Stimulated activated memory B cell treated with anti-CD40 and anti-IgM and Interleukin-4, amounts not matched to agents 10 μg/mL and 1 μg/mL and 100 μg/mL, for 72 hours (primary cell): ENCODE data around the gene ANTXR2.

ENCODE experiments used
- ATAC-seq: fragments of 150-1000 bp; cut with Tn5 transposase; 2 replicates; pipeline ENCODE4 v1.10.0; 2021
- H3K27ac Mint-ChIP-seq: one replicate; pipeline ENCODE4 v1.8.0; 2022; ENCODE audit warnings: mild to moderate bottlenecking, mixed read lengths
- H3K27me3 Mint-ChIP-seq: one replicate; pipeline ENCODE4 v1.8.0; 2022; ENCODE audit warnings: mixed read lengths
- H3K36me3 Mint-ChIP-seq: one replicate; pipeline ENCODE4 v1.8.0; 2022; ENCODE audit warnings: mixed read lengths
- H3K4me1 Mint-ChIP-seq: one replicate; pipeline ENCODE4 v1.8.0; 2022; ENCODE audit warnings: mixed read lengths
- H3K4me3 Mint-ChIP-seq: one replicate; pipeline ENCODE4 v1.8.0; 2022; ENCODE audit warnings: mild to moderate bottlenecking, moderate library complexity, mixed read lengths
- H3K9me3 Mint-ChIP-seq: one replicate; pipeline ENCODE4 v1.8.0; 2022; ENCODE audit warnings: mixed read lengths

ANTXR2 gene

DNA sequence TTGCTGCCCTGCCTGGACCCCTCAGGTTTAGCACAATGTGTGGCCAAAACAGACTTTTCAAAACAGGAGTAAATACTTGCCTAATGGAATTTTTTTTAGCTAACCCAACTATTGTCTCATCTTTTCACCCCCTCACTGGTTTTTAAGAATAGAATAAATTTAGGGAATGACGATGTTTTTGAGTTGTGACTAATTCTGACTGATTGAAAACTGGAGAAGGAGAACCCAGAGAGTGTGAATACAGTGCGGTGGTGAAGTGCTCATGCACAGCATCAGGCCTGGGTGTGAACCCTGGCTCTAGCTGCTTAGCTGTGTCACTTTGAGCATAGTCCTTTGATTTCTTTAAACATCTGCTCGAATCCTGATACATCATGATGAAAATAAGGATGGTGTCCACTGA lies 10.5 kb downstream of the ANTXR2 start:
- Mint-ChIP-seq H3K36me3 (peaks cover 34% of the 10 kb centered on the region), H3K4me3 (no peak overlapping the region), H3K27me3 (no peaks in the 10 kb centered on the region), H3K9me3 (no peaks in the 10 kb centered on the region), H3K4me1 (peaks cover 53% of the 10 kb centered on the region), H3K27ac (peak overlapping the region; percentile 32)
- no peak for ATAC-seq

DNA sequence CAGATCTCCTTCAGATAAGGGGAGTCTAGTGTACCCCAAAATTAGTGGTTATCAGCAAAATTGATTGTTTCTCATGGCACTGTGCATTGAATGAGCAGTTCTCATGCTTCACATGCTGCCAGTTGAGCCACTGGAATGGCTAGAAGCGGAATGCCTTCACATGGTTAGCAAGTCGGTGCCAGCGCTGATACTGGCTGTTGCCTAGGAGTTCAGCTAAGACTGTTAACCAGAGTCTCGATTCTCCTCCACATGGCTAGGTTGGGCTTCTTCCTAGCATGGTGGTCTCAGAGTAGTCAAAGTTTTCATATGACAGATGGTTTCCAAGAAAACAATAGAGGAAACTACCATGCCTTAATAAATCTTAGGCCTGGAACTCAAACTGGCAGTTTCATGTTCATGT lies 12.2 kb downstream of the ANTXR2 start:
- no peak overlapping the region for H3K27ac Mint-ChIP-seq
- peaks cover 28% of the 10 kb centered on the region for H3K36me3 Mint-ChIP-seq

DNA sequence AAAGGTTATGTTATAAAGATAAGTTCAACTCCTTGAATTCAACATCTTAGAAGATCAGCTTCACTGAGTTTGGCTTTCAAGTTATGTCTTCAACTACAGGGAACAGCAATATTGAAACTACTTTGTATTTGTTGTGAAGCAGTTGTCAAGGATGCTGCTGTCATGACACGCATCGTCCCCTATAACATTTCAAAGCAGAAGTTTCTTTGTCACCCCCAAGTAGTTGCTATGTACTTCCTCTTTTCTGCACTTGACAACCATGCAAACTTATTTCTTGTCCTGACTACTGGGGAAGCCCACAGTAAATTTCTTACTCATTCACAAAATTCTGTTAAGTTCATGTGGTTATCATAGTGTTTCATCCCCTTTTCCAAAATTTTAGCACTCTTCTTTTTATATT lies 14.3 kb downstream of the ANTXR2 start:
- peak; percentile 99 for ATAC-seq
- Mint-ChIP-seq H3K9me3 (no peaks in the 10 kb centered on the region), H3K27ac (peak overlapping the region; percentile 95), H3K4me1 (peaks cover 35% of the 10 kb centered on the region), H3K36me3 (peaks cover 31% of the 10 kb centered on the region), H3K4me3 (peak overlapping the region; percentile 59), H3K27me3 (no peaks in the 10 kb centered on the region)

More for the DNA sequence above, 12.2 kb downstream of the ANTXR2 start:
- ATAC-seq, result no peak
- no peak overlapping the region for H3K4me3 Mint-ChIP-seq
- H3K4me1 Mint-ChIP-seq, result peaks cover 44% of the 10 kb centered on the region
- H3K9me3 Mint-ChIP-seq, result no peaks in the 10 kb centered on the region
- no peaks in the 10 kb centered on the region for H3K27me3 Mint-ChIP-seq

DNA sequence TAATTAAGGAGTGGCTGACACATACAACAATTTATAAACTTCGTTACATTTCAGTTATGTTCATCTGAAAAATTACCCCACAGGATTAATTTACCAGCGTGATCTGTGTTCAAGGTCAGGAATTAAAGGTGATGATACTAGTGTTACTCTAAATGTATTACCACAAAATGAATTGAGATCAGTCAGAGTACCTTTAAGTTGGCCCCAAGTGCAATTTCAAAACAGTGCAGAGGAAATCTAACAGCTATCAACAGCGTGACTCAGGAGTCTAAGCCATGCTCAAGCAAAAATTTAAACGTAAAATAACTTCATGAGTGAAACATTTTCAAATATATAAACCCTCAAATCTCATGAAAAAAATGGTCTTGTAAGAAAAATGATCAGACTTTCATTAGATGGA lies 18.7 kb downstream of the ANTXR2 start:
- no peaks in the 10 kb centered on the region for H3K27me3 Mint-ChIP-seq
- no peaks in the 10 kb centered on the region for H3K9me3 Mint-ChIP-seq
- H3K36me3 Mint-ChIP-seq, result peaks cover 59% of the 10 kb centered on the region
- H3K4me1 Mint-ChIP-seq, result peaks cover 24% of the 10 kb centered on the region
- no peak for ATAC-seq
- H3K4me3 Mint-ChIP-seq, result no peak overlapping the region
- H3K27ac Mint-ChIP-seq, result no peak overlapping the region

DNA sequence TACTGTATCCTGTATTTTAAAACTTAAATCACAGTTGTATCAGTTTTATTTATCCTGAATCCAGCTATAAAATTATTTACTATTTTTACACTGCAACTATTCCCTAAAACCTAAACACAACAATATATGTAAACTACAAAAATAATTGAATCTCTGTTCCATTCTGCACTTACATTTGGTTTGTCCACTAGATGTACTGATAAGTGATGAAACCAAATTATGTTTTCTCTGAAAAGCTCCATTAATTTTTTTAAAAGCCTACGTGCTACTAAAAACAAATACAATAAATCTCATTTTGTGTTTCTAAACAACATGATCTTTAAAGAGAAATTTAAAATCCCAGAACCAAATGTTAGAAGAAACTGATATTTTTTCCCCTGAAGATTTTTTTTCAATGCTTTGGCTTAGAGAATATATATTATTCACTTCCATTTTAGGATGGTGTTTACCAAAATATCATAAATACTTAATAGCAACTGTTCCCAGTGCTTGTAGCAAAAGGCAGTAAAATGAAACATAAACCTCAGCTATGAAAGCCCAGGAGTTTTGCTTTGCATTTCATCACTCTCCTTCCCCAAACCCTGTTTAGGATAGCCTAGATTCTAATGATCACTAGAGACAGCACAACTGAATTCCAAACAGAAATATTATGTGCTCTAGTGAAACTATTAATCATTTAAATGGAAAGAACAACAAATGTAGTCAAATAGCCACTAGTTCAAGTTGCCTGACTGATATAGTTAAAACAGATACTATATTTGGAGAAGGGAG lies 19.7 kb downstream of the ANTXR2 start:
- H3K9me3 Mint-ChIP-seq, result no peaks in the 10 kb centered on the region

DNA sequence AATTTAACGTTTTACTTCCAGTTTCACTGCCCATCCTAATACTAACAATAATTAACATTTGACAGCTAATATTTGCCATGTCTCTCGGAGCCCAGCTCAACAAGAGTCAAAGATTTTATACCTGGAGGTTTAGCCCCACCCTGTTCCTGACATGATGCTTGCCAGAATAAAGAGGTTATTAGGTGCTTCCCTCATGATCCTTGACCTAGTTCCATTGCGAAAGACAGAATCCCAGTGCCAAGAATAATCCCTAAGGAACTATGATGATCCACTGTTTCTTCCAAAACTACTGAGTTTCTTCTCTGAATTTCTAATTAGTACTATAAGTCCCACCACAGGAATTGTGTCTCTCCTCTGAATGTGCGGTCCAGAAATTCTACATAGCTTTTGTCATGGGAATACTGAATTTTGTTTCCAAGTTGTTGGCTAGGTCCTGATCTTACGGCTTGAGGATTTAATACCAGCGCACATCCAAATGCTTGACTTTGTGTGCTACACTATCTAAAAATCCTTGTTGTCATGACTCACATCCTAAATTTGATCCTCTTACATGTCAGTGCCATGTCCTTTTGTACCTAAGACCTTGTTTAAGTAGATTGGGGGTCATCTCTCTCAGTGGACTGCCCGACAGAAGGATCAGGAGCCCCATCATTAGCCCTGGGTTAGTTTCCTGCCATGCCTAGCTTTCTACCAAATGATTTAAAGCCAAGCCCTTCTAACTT lies 23.1 kb downstream of the ANTXR2 start:
- no peaks in the 10 kb centered on the region for H3K27me3 Mint-ChIP-seq
- H3K36me3 Mint-ChIP-seq, result peaks cover 63% of the 10 kb centered on the region
- H3K4me3 Mint-ChIP-seq, result no peak overlapping the region
- H3K4me1 Mint-ChIP-seq, result peaks cover 29% of the 10 kb centered on the region
- no peaks in the 10 kb centered on the region for H3K9me3 Mint-ChIP-seq
- ATAC-seq, result no peak
- no peak overlapping the region for H3K27ac Mint-ChIP-seq

More for the DNA sequence above, 19.7 kb downstream of the ANTXR2 start:
- H3K4me3 Mint-ChIP-seq, result no peak overlapping the region
- H3K27ac Mint-ChIP-seq, result no peak overlapping the region
- H3K27me3 Mint-ChIP-seq, result no peaks in the 10 kb centered on the region
- H3K36me3 Mint-ChIP-seq, result peaks cover 65% of the 10 kb centered on the region
- peaks cover 21% of the 10 kb centered on the region for H3K4me1 Mint-ChIP-seq
- ATAC-seq, result no peak

DNA sequence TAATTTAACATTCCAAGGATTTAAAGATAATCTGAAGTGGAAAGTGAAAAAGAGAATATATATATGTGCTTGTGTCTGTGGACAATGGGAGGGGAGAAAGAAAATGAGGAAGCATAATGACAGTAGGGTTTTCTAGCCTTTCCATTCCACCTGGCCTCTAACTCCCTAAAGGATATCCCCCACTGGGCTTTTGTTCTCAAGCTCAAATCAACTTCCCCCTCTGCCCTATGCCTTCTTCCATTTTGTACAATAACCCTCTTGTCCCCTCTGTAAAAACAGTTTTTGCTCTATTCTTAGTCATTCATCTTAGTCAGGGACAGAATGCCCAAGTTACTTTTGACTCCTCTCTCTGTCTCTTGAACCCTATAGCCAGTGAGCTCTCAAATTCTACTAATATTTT lies 23.6 kb downstream of the ANTXR2 start:
- no peak overlapping the region for H3K4me3 Mint-ChIP-seq
- no peaks in the 10 kb centered on the region for H3K27me3 Mint-ChIP-seq
- no peaks in the 10 kb centered on the region for H3K9me3 Mint-ChIP-seq
- H3K4me1 Mint-ChIP-seq, result peaks cover 29% of the 10 kb centered on the region
- H3K36me3 Mint-ChIP-seq, result peaks cover 60% of the 10 kb centered on the region
- H3K27ac Mint-ChIP-seq, result no peak overlapping the region
- ATAC-seq, result no peak

DNA sequence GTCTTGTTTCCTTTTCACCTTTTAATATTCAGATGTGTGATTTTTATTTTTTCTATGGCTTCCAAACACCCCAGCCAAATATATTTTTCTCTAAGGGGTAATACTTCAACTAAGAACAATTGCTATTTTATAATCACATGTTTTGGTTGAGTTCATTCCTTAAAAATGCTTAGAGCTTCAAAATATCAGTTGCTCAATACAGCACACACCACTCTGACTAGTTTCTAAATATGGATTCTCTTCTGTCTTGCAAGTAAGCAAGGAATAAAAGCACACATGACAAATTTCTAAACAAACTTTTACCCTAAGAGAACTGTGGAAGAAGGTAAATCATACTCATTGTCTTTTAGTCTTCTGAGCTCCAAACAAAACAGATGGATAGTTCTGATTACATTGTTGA lies 27.2 kb downstream of the ANTXR2 start:
- no peak for ATAC-seq
- Mint-ChIP-seq H3K27me3 (no peaks in the 10 kb centered on the region), H3K27ac (no peak overlapping the region), H3K4me3 (no peak overlapping the region), H3K4me1 (peaks cover 25% of the 10 kb centered on the region), H3K9me3 (no peaks in the 10 kb centered on the region), H3K36me3 (peaks cover 59% of the 10 kb centered on the region)

DNA sequence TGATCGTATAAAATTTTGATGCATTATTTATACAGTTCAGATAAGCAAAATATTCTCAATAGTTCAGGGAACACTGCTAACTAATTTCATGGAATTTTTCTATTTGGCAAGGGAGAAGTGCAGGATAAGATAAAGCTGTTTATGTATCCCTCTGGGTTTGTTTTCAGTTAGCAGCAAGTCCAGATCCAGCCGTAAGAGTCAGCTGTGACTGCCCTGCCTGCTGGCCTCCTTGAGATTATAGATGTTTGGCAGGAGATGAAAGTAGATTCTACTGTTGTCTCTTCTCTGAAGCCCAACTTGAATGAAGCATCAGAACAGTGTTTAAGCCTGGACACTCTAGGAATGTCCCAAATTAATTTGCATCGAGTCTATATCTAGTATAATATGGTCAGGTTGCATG lies 29.5 kb downstream of the ANTXR2 start:
- Mint-ChIP-seq H3K27me3 (no peaks in the 10 kb centered on the region), H3K4me3 (no peak overlapping the region), H3K27ac (no peak overlapping the region), H3K36me3 (peaks cover 54% of the 10 kb centered on the region), H3K9me3 (peaks cover 3% of the 10 kb centered on the region), H3K4me1 (peaks cover 27% of the 10 kb centered on the region)
- ATAC-seq, result no peak

DNA sequence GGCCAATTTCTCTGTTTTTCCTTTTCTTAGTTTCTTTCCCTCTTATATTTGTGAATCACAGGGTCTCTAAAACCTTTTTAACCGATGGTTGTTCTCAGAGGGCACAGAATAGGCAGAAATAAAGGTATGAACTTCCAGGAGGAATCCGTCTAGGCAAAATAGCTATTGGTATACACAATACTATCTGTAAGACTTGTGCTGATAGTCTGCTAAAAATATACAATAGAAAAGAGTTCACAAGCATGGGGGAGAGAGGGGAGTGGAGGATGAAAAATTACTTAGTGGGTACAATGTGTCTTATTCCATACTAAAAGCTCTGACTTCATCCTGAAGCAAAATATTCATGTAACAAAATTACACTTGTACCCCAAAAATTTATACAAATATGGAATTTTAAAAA lies 30.2 kb downstream of the ANTXR2 start:
- peaks cover 3% of the 10 kb centered on the region for H3K9me3 Mint-ChIP-seq
- no peak overlapping the region for H3K4me3 Mint-ChIP-seq
- H3K36me3 Mint-ChIP-seq, result peaks cover 54% of the 10 kb centered on the region
- no peaks in the 10 kb centered on the region for H3K27me3 Mint-ChIP-seq
- no peak overlapping the region for H3K27ac Mint-ChIP-seq
- H3K4me1 Mint-ChIP-seq, result peaks cover 27% of the 10 kb centered on the region
- ATAC-seq, result no peak

DNA sequence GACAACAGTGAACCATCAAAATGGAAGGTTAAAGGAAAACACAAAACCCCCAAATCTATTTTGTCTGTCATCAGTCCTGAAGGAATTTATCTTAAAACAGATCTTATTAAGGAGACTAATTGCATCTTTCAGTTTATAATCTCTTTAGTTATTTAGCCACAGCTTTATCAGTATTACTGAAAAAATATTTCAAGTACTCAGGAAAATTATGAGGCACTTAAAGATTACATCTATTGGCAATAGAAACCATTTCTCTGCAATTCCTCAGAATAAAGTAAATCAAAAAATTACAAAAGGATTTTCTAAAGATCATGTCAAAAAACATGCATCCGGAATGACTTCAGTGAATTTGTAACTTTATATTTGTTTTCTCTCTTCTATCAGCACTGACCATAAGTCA lies 35.2 kb downstream of the ANTXR2 start:
- Mint-ChIP-seq H3K36me3 (peaks cover 45% of the 10 kb centered on the region), H3K27ac (no peak overlapping the region), H3K4me3 (no peak overlapping the region), H3K9me3 (peaks cover 3% of the 10 kb centered on the region), H3K27me3 (no peaks in the 10 kb centered on the region), H3K4me1 (peaks cover 22% of the 10 kb centered on the region)
- no peak for ATAC-seq

DNA sequence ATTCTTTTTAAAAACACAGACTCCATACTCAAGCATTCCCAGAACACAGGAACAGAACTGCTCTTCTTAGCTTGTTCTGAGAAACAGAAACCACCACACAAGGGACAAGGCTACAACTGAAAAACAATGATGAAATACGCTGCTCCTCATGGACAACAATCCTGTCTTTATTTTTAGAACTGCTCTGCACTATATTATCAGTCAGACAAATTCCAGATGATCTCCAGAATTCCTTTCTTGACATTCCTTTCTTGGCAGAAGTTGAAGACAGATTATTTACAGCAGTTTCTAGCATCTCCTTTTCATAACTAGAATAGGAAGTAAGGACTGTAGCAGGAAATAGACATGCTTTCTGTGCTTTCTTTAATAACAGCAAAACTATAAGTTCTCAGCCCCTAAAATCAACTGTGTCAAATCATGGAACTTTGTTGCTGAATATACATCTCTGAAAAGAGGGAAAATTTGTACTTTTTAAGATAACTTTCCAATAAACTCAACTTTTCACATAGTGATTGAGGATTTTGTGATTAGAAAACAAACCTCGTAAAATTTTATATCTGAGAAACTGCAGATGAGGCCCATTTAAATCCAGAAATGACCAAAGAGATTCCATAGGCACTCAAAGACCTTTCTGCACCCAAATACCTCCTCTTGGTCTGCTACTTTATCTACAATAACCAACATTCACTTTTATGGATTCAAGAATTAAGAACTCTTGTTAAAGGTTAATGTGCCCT lies 35.9 kb downstream of the ANTXR2 start:
- Mint-ChIP-seq H3K27ac (no peak overlapping the region), H3K27me3 (no peaks in the 10 kb centered on the region), H3K36me3 (peaks cover 42% of the 10 kb centered on the region), H3K4me1 (peaks cover 22% of the 10 kb centered on the region), H3K4me3 (no peak overlapping the region), H3K9me3 (peaks cover 3% of the 10 kb centered on the region)
- ATAC-seq, result no peak

DNA sequence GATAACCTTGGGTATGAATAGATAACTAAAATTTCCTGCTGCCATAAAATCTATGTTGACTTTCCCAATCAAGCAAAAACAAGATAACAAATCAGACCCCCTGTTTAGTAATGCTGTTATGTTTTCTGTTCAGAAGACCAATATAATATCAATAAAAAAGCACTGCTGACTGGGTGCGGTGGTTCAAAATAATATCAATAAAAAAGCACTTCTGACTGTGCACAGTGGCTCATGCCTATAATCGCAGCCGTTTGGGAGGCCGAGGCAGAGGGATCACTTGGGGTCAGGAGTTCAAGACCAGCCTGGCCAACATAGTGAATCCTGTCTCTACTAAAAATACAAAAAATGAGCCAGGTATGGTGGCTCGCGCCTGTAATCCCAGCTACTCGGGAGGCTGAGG lies 36.7 kb downstream of the ANTXR2 start:
- Mint-ChIP-seq H3K27ac (no peak overlapping the region), H3K4me3 (no peak overlapping the region), H3K36me3 (peaks cover 34% of the 10 kb centered on the region), H3K27me3 (no peaks in the 10 kb centered on the region), H3K4me1 (peaks cover 22% of the 10 kb centered on the region), H3K9me3 (peaks cover 3% of the 10 kb centered on the region)
- ATAC-seq, result no peak

DNA sequence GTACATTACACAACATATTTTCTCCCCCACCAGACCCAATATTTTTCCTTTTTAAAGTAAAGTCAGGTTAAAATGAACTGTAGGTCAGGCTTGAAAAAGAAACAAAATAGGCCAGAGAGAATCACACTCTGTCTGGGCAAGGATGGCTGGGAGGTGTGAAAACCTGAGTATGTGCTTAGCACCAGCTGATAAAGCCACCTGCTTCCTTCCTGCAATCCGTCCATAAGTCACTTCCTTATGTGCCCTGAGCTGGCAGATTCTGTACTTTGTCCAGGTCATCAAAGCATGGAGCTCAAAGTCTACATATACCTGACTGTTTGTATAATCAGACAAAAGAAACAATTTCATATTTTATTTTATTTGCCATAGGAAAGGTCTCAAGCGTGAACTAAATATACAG lies 37.7 kb downstream of the ANTXR2 start:
- Mint-ChIP-seq H3K4me3 (no peak overlapping the region), H3K27ac (no peak overlapping the region), H3K27me3 (no peaks in the 10 kb centered on the region), H3K4me1 (peaks cover 22% of the 10 kb centered on the region), H3K36me3 (peaks cover 34% of the 10 kb centered on the region), H3K9me3 (peaks cover 3% of the 10 kb centered on the region)
- no peak for ATAC-seq

DNA sequence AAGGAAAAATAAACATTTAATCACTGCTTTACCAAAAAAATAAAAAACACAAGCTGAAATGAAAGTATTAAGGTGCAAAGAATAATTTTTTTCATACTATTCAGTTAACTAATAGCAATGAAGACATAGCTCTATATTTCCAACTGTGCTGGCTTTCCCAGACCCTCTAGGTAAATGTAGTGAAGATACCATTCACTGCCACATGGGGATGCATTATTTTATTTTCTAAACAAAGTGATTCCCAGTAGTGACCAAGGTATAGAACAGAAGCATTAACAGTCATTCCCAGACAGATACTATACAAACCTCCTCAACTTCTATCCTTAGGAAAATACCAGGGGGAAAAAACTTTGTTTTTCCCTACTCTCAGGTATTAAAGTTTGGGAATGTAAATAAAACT lies 39.4 kb downstream of the ANTXR2 start:
- no peak for ATAC-seq
- Mint-ChIP-seq H3K4me3 (no peak overlapping the region), H3K9me3 (no peaks in the 10 kb centered on the region), H3K27ac (no peak overlapping the region), H3K36me3 (peaks cover 19% of the 10 kb centered on the region), H3K4me1 (peaks cover 7% of the 10 kb centered on the region), H3K27me3 (no peaks in the 10 kb centered on the region)
